T follicular helper cell (primary cell): Measurements from ENCODE around the gene MSI2.

Experiments
- DNase-seq: peaks from one replicate; pipeline ENCODE4 v3.0.0-alpha.2; 2020; ENCODE audit warnings: low read depth

The MSI2 gene

DNA sequence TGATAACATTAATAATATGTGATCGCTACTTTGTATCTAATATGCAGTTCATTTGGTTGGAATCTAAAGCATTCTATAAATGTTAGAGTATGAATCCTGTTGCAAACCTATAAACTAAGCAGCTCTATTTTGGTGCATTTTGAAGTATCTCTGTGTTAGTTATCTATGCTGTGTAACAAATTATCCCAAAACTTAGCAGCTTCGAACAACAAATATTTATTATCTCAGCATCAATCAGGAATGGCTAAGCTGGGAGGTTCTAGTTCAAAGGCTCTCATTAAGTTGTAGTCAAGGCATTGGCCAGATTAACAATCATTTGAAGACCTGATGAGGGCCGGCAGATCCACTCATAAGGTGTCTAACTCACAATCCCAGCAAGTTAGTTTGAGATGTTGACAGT lies 10.1 kb upstream of the MSI2 start:
- DNase-seq: no peak

- no peak for DNase-seq
Measured at GRCh38 chr17:57247261-57247660, 9.1 kb upstream of the MSI2 start.

GRCh38 chr17:57247913-57248312 lies 8.4 kb upstream of the MSI2 start:
- no peak for DNase-seq

GRCh38 chr17:57249520-57249919 lies 6.8 kb upstream of the MSI2 start:
- no peak for DNase-seq

DNA sequence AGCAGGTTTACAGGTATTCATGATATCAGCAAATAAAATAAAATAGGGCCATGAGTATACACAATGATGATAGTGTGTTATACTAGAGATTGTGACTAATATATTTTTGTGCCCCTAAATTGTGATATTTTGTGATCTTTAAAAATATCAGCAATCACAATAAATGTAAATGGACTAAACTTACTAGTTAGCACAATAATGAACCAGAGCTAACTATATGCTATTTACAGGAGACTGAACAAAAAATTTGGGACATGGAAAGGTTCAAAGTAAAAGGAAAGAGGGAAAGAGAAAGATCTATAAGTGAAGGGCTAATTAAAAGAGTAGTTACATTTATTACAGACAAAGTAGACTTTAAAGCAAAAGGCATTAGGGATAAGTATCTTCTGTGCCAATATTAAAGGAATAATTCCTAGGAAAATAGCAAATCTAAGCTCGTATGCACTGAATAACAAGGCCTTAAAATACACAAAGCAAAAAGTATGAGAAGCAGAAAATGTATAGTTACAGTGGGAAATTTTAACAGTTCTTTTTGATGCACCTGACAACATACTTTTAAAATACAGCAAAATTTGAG lies 5.0 kb upstream of the MSI2 start:
- no peak for DNase-seq

- no peak for DNase-seq
Measured at GRCh38 chr17:57253362-57254065, 2.8 kb upstream of the MSI2 start.

GRCh38 chr17:57255182-57255775 lies 1.0 kb upstream of the MSI2 start:
- DNase-seq: no peak

- DNase-seq: peak; percentile 29
Measured at GRCh38 chr17:57256708-57257112, 387 bp downstream of the MSI2 start.

GRCh38 chr17:57257195-57257894 lies 1.0 kb downstream of the MSI2 start:
- peak; percentile 8 for DNase-seq

GRCh38 chr17:57257895-57258851 lies 1.9 kb downstream of the MSI2 start:
- DNase-seq: no peak

DNA sequence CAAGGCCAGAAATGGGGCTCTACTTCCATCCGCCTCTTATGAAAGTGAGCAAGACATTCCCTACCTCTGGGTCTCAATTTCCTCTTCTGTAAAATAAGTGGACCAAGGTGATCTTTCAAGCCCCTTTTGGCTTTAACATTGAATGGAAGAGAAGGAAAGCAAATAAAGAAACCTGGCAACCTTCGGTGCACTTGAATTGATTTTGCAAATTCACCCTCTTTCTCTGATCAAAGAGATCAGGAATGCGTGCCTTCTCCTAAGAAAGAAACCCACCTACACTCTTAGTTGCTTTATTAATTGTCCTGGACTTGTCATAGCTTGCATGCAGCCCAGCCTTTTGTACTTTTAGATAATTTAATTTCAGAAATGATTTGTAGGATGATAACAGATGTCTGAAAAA lies 3.0 kb downstream of the MSI2 start:
- no peak for DNase-seq

GRCh38 chr17:57259817-57260216 lies 3.5 kb downstream of the MSI2 start:
- no peak for DNase-seq

- no peak for DNase-seq
Measured at GRCh38 chr17:57260325-57261083, 4.2 kb downstream of the MSI2 start.

GRCh38 chr17:57261084-57261461 lies 4.8 kb downstream of the MSI2 start:
- no peak for DNase-seq

DNA sequence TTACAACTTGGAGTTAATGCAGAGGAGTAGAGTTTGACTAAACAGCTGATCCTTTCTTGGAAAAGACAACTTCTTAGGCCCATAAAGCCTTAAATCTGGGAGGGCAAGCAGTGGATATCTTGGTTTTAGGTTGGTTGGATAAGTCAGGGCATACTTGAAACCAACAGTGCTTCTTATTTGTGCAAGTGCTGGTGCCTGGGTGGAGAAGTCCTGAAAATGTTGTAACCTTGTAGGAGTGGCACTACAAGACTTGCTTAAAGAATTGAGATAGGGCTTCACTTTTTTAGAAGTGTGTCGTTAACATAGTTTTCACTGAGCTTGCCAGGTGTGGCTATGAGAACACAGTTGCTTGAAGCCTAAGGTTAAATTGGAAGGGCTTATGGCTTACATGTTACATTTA lies 6.2 kb downstream of the MSI2 start:
- no peak for DNase-seq

- DNase-seq: no peak
Measured at GRCh38 chr17:57264250-57264649, 7.9 kb downstream of the MSI2 start.

DNA sequence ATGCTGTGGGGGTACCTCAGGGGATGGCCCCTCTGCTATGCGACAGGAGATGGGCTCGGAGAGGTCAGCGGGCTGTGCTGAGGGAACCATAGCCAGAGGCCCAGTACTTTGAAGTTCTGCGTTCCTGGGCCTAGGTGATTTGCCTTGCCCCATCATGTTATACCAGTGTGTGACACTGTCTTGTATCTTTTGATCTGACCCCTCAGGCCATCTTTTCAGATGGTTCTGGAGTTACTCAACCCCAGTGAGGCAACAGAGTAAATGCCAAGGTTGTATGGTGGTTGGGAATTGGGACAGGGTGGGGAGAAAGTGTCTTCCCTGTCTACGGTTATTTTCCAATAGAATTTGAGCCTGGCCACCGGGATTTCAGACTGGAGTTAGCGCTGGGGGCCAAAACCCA lies 8.5 kb downstream of the MSI2 start:
- no peak for DNase-seq

- DNase-seq: no peak
Measured at GRCh38 chr17:57266902-57267311, 10.6 kb downstream of the MSI2 start.

DNA sequence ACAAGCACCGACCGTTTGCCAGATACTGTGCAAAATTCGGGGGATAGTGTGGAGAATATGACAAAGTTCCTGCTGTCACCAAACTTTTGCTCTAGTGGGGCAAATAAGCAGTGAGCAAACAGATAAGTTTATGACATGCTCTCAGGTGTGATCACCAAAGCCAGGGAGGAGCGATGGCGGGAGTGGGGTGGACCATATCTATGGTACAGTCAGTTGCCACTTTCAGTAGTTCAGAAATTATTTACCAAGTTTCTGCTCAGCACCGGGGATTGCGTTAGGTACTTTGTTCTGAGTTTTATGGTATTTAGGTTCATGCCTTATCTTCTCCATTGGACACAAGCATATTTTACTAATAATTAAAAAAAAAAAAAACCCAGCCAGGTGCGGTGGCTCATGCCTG lies 11.9 kb downstream of the MSI2 start:
- no peak for DNase-seq

GRCh38 chr17:57269052-57269451 lies 12.7 kb downstream of the MSI2 start:
- DNase-seq: no peak

- no peak for DNase-seq
Measured at GRCh38 chr17:57269598-57270255, 13.4 kb downstream of the MSI2 start.
